CD4-positive, alpha-beta T cell treated with Interleukin-15 for 4 hours (primary cell): ENCODE results near the gene MAGEA3.
"Not testable (repeated sequence)": the region's sequence is repeated elsewhere in the genome, so short reads cannot be mapped to it uniquely, and the experiment has no call there.

ENCODE experiments used
- DNase-seq: peaks from one replicate; pipeline ENCODE4 v3.0.0-alpha.2; 2020; ENCODE audit warnings: low spot score

Gene MAGEA3

DNA sequence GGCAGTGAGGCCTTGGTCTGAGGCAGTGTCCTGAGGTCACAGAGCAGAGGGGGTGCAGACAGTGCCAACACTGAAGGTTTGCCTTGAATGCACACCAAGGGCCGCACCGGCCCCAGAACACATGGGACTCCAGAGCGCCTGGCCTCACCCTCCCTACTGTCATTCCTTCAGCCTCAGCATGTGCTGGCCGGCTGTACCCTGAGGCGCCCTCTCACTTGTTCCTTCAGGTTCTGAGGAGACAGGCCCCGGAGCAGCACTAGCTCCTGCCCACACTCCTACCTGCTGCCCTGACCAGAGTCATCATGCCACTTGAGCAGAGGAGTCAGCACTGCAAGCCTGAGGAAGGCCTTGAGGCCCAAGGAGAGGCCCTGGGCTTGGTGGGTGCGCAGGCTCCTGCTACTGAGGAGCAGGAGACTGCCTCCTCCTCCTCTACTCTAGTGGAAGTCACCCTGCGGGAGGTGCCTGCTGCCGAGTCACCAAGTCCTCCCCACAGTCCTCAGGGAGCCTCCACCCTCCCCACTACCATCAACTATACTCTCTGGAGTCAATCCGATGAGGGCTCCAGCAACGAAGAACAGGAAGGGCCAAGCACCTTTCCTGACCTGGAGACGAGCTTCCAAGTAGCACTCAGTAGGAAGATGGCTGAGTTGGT is 37.4 kb downstream of the MAGEA3 start:
- DNase-seq = no peak

DNA sequence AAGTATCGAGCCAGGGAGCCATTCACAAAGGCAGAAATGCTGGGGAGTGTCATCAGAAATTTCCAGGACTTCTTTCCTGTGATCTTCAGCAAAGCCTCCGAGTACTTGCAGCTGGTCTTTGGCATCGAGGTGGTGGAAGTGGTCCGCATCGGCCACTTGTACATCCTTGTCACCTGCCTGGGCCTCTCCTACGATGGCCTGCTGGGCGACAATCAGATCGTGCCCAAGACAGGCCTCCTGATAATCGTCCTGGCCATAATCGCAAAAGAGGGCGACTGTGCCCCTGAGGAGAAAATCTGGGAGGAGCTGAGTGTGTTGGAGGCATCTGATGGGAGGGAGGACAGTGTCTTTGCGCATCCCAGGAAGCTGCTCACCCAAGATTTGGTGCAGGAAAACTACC is 37.9 kb downstream of the MAGEA3 start:
- DNase-seq = not testable (repeated sequence)

DNA sequence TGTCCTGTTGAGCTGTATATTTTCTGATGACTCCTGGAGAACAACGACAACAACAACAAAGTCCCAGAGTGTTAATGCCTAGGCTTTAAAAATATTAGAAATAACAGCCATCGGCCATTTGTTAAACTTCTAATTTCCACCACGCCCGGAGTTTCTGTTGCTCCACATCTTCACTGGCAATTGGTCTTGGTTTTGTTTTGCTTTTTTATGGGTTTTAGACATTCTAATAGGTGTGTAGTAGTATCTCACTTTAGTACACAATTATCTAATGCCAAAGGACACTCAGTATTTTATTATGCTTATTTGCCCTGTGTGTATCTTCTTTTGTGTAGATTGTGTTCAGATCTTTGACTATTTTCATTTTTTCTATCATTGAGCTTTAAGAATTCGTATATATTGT is 40.0 kb downstream of the MAGEA3 start:
- no peak for DNase-seq
